Testis (tissue), 2 donors: ENCODE results near the gene IPP.

Experiments used
- CTCF ChIP-seq, 3 experiments: fragments of 450-650 bp in 2 of 3; fragments of 200-600 bp in 1 of 3; sonication (generic) in 1 of 3; IDR thresholded peaks; one replicate each; pipeline ENCODE4 v1.5.1; 2016 to 2019; ENCODE audit warnings: antibody characterized with exemption in 3 of 3, mild to moderate bottlenecking in 2 of 3, moderate library complexity in 1 of 3
- POLR2A ChIP-seq: fragments of 450-650 bp; IDR thresholded peaks from one replicate; pipeline ENCODE4 v1.6.1; 2017; ENCODE audit warnings: antibody characterized with exemption, mild to moderate bottlenecking, moderate library complexity

- TF ChIP-seq CTCF (IDR thresholded peaks at IDR 0.05) (no peak), POLR2A (no peak)
Measured at GRCh38 chr1:45660336-45660735, 90.1 kb downstream of the IPP start.
